C4-2B (cell line): ENCODE data around the gene CRLF1.

Experiments used
- H3K27ac ChIP-seq: fragments of 450-650 bp; 2 replicates; pipeline ENCODE4 v1.5.1; 2017
- CTCF ChIP-seq: fragments of 450-650 bp; conservative IDR thresholded peaks from 2 replicates; pipeline ENCODE4 v1.5.1; 2017; ENCODE audit warnings: mild to moderate bottlenecking
- ZFX ChIP-seq: fragments of 450-650 bp; IDR thresholded peaks from 2 replicates; pipeline ENCODE4 v1.6.1; 2017

Gene CRLF1

GRCh38 chr19:18607226-18608101 lies 865 bp upstream of the CRLF1 start:
- TF ChIP-seq ZFX (no peak), CTCF (no peak)
- no peak overlapping the region for H3K27ac ChIP-seq

- no peak for TF ChIP-seq ZFX
- no peak for TF ChIP-seq CTCF
- no peak overlapping the region for H3K27ac ChIP-seq
Measured at GRCh38 chr19:18605546-18606280, 886 bp downstream of the CRLF1 start.

GRCh38 chr19:18605196-18605545 lies 1.4 kb downstream of the CRLF1 start:
- TF ChIP-seq ZFX (no peak), CTCF (no peak)
- H3K27ac ChIP-seq = no peak overlapping the region

- no peak for TF ChIP-seq CTCF
- no peak for TF ChIP-seq ZFX
- no peak overlapping the region for H3K27ac ChIP-seq
Measured at GRCh38 chr19:18604820-18605159, 1.8 kb downstream of the CRLF1 start.

GRCh38 chr19:18603958-18604819 lies 2.4 kb downstream of the CRLF1 start:
- H3K27ac ChIP-seq = no peak overlapping the region
- TF ChIP-seq ZFX = no peak
- TF ChIP-seq CTCF = no peak

GRCh38 chr19:18603255-18603957 lies 3.2 kb downstream of the CRLF1 start:
- H3K27ac ChIP-seq = no peak overlapping the region
- TF ChIP-seq CTCF (no peak; the same call in 1 of the 2 replicates), ZFX (no peak)
